ENCODE data around the gene TPST1.
"Not testable (repeated sequence)": the region's sequence is repeated elsewhere in the genome, so short reads cannot be mapped to it uniquely, and the experiment has no call there.

TPST1 gene

DNA sequence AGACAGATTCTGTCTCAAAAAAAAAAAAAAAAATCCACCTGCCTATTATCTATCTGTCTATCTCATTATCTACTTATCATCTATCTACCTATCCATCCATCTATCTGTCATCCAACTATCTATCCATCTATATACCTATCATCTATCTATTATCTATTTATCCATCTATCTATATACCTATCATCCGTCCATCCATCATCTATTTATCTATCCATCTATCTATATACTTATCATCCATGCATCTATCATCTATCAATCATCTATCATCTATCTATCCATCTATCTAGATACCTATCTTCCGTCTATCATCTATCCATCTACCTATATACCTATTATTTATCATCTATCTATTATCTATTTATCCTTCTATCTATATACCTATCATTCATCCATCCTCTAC is 16.5 kb upstream of the TPST1 start:
- no peak for DNase-seq (ENCODE audit: low spot score)

DNA sequence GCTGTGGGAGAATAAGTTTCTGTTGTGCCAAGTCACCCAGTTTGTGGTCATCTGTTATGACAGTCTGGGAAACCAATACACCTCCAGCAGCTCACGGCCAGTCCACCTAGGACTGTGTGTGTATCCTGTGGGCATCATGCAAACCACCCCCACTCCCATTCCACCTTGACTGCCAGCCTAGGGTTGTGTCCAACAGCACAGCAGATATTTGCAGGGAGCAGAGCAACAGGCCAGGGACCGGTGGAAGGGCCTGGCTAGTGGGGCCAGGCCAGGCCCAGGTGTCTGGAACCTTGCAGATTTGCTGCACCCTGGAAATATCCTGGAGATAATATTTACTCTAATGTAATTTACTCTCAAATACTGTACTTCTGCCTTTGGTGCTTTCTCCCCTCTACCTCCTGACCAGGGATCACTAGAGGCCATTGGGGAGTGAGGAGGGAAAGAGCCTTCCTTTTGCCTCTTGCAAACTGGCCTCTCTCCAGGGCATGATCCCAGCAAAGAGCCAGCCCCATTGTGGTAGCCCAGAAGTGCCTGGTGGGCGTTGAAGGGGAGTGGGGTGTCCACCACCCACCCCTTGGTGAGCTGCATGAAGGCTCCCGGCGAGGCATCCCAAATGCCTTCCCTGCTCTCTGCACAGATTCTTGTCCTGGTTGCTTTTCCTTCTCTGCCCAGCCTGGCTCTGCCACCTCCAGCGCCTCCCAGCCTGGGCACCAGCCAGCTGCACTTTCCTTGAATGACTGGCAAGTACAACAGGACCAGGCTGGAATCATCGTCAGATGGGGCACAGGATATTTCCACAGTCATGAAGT is 15.2 kb upstream of the TPST1 start:
- no peak for DNase-seq (ENCODE audit: low spot score)

DNA sequence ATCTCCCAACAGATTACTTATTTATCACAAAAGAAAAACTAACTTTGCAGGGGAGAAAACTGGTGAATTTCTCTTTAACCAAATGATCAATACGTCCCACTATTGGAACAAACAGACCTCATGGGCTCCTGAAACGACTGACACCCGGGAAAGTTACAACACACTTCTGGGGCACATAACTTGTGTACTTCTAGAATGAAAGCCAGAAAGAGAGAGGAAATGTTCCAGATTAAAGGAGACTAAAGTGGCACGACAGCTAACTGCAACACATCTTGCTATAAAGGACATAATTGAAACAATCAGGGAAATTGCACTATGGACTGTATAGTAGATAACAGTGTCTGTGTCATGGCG is 14.7 kb upstream of the TPST1 start:
- DNase-seq (ENCODE audit: low spot score): no peak

DNA sequence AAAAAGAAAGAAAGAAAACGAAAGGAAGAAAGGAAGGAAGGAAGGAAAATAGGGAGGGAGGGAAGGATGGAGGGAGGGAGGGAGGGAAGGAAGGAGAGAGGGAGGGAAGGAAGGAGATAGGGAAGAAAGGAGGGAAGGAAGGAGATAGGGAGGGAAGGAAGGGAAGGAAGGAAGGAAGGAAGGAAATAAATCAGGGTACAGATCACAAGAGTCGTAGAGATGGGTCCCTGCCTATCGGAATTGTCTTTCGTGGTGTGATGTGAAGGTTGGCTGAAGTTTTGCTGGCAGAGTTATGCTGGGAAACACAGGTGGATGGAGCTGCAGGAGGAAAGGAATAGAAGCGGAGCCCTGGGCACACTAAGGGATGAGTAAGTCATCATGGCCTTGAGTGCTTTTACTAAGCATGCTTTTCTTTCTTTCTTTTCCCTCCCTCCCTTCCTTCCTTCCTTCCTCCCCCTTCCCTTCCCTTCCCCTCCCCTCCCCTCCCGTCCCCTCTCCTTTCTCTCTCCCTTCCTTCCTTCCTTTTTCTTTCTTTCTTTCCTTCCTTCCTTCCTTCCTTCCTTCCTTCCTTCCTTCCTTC is 11.9 kb upstream of the TPST1 start:
- no peak for DNase-seq (ENCODE audit: low spot score)

DNA sequence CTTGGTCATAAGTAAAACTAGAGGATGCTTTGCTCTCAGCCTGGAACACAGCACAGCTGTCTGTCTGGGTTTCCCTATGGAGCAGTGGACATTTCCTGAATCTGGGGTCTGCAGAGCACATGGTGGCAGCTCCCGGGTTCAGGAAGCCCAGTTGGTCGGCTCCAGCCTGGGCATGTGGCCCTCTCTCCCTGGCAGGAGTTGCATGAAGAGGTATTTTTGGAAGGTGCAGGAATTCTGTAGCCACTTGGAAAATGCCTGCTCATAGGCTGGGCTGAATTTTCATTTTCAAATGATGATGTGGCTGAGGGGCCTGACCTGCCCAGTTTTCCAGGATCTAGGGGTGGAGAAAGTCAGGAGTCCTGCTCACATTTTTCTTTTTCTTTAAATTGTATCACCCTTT is 6.7 kb upstream of the TPST1 start:
- DNase-seq (ENCODE audit: low spot score): no peak

DNA sequence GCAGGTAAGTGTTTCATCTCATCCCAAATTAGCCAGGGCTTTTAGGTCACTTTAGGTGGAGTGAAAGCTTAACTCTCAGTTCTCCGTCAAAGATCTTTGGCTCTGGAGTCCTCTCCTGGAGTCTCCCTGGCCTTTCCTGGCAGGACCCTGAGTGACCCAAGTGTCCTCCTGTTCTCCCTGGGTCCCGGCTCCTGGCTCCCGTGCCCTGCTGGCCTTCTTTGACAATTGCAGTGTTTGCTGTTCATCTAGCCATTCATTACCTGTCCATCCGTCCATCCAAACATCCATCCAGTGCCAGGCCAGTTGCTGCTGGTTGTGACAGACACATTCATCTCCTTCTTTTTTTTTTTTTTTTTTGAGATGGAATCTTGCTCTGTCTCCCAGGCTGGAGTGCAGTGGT is 6.2 kb upstream of the TPST1 start:
- DNase-seq (ENCODE audit: low spot score): no peak

DNA sequence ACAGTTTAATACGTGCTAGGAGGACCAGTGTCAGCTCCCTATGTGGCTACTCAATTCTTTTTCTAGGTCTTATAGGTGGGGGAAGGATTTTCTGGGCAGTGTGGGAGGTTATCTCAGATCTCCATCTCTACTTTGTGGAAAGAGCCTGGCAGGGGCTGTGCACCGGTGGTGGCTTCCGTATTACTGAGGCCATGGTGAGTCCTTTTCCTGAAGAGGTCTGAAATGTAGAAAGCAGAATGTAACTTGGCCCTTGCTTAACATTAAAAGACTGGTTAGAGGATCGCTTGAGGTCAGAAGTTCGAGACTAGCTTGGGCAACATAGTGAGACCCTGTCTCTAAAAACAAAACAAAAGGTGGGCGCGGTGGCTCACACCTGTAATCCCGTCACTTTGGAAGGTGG is 2.7 kb upstream of the TPST1 start:
- DNase-seq (ENCODE audit: low spot score): no peak

DNA sequence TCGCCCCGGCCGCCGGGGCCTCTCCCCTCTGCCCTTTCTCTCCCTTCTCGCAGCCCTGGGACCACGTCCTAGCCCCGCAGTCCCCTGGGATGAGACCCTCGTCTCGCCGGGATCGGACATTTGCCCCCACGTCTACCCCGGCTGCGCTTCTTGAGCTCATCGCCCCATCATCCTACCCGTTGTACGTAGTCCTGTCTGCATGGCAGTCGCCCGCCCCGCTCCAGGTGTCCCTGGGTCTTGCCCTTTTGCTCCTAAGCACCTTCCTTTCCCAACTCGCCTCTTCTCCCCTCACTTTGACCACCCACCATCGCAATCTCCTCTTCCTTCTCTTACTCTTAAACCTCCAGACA is 582 bp downstream of the TPST1 start:
- DNase-seq (ENCODE audit: low spot score): no peak

DNA sequence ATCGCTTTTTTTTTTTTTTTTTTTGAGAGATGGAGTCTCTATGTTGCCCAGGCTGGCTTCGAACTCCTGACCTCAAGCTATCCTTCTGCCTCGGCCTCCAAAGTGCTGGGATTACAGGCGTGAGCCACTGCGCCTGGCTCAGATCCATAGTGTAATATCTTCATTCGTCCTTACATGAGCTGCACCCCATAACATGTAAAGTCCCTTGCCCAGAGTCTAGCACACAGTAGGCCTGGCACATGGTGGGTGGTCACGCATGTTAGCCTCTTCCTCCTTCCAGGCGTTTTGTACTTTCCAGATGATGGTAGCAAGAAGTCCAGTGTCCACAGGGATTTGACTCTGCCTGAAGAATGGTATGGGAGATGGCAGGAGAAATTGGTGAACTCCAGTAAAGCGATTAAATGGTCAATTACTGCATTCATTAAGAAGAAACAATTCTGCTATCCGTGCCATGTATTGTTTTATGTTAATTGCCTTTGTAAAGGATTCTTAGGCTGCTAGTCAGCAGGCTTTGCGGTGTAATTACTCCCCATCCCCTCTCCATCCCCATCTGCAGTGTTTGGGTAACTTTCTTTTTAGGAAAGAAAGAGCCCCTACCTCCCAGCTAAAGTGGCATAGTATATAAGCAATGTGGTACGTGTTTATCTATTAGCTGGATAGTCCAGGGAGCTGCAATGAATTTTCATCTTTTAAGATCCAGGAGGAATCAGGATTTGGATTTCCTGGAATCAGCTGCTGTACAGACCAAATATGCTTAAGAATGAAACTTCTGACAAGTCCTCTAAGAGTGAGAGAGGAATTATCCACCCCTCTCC is 1.2 kb downstream of the TPST1 start:
- no peak for DNase-seq (ENCODE audit: low spot score)

DNA sequence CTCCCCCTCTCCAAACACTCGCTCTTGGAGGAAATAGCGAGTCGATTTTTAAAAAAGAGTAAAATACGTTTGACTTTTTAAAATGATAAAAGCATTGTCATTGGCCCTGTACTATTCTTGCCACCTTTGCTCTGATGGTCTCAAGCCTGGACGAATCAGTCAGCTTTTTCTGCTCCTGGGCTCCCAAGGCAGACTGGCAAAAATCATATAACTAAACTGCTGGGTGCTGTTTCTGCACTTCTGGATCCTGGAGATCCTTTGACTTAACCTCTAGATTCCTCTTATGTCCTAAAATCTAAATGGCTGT is 1.8 kb downstream of the TPST1 start:
- DNase-seq (ENCODE audit: low spot score): no peak

DNA sequence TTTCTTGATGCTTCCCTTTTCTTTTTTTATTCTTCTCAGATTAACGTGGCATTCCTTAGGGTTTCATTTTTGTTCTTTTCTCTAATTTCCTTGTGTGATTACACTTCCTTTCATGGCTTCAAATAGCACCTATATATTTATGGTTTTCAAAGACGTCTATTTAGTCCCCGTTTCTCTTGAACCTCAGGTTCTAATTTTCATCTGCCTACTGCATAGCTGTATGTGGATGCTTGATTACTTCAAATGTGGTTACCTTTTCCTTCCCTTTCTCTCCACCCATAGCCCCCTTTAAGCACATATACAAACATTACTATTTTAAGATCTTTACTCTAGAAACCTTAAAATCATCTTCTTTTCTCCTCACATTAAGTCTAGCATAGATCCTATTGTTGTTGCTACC is 2.4 kb downstream of the TPST1 start:
- DNase-seq (ENCODE audit: low spot score): no peak

DNA sequence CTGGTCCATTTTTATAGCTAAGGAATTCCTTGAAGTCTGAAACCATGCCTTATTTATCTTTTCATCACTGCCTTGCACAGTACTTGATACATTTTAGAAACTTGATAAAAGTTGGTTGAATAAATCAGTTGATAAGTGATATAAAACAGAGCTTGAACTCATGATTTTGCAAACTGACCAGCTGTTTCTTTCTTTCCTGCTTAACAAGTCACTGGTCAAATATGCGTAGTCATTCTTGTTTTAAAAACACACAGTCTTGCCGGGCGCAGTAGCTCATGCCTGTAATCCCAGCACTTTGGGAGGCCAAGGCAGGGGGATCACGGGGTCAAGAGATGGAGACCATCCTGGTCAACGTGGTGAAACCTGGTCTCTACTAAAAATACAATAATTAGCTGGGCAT is 6.3 kb downstream of the TPST1 start:
- DNase-seq (ENCODE audit: low spot score): no peak

DNA sequence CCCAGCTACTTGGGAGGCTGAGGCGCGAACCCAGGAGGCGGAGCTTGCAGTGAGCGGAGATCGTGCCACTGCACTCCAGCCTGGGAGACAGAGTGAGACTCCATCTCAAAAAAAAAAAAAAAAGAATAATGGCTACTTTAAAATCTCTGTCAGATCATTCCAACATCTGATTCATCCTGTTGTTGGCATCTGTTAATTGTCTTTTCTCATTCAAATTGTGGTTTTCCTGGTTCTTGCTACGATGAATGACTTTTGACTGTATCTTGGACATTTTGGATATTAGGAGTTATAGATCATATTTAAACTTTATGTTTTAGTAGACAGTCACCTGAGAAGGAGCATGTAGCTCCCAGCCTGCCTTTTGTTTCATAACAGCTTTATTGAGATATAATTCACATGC is 8.5 kb downstream of the TPST1 start:
- no peak for DNase-seq (ENCODE audit: low spot score)

DNA sequence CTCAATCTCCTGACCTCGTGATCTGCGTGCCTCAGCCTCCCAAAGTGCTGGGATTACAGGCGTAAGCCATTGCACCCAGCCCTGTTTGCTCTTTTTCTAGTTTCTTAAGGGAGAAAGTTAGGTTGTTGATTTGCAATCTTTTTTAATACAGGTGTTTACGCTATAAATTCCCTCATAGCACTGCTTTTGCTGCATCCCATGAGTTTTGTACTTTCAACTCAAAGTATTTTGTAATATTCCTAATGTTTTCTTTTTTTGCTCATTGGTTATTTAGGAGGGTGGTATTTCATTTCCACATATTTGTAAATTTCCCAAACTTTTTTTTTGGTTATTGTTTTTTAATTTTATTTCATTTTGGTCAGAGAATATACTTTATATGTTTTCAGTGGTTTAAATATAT is 11.6 kb downstream of the TPST1 start:
- no peak for DNase-seq (ENCODE audit: low spot score)

DNA sequence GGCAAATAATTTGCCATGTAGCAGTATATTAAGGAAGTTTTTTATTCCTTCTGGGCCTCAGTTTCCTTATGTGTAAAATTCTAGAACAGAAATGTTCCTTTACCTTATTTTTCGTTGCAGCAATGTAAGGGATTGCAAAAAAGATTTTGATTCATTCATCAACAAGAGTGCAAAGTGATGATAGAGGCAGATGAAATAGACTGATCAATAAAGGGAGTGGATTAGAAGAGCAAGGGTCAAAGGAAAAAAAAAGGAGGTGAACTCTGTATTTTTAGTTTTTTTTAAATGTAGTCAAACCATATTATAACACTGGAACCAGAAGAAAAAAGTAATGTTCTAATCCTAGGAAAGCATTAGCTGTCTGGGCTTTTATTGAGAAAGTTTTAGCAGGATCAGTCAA is 14.7 kb downstream of the TPST1 start:
- no peak for DNase-seq (ENCODE audit: low spot score)

DNA sequence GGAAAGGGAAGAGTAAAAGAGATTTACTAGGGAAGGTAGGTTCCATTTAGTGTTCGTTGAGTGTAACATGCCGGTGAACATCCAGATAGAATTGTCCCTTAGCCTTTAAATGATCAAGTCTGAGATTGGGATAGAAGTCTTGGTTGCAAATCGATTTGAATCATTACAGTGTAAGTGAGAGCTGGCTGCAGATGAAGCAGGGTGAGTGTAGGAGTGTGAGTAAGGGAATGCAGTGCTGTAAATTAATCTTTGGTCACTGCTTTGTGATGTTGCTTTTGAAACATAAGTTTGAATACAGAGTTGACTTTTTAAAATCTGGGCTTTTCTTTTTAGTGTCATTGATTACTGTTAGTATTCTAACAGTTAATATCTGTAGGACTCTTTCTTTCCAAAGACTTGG is 16.3 kb downstream of the TPST1 start:
- no peak for DNase-seq (ENCODE audit: low spot score)

DNA sequence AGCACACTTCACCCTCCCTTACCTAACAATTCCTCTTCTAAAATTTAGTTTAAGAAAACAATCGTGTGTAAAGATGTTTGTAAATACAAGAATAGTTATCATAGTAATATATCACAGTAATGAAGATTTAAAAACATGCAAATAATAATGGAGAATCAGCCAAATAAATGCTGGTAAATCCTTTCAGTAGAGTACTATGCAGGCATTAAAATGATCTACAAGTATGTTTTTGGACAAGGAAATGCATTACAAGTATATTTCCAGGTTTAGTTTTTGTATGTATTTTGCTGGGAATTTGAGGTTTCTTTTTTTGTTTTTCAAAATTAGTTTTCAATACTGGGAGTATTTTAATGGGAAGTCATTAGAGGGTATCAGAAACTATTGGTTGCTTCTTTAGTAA is 22.7 kb downstream of the TPST1 start:
- no peak for DNase-seq (ENCODE audit: low spot score)

DNA sequence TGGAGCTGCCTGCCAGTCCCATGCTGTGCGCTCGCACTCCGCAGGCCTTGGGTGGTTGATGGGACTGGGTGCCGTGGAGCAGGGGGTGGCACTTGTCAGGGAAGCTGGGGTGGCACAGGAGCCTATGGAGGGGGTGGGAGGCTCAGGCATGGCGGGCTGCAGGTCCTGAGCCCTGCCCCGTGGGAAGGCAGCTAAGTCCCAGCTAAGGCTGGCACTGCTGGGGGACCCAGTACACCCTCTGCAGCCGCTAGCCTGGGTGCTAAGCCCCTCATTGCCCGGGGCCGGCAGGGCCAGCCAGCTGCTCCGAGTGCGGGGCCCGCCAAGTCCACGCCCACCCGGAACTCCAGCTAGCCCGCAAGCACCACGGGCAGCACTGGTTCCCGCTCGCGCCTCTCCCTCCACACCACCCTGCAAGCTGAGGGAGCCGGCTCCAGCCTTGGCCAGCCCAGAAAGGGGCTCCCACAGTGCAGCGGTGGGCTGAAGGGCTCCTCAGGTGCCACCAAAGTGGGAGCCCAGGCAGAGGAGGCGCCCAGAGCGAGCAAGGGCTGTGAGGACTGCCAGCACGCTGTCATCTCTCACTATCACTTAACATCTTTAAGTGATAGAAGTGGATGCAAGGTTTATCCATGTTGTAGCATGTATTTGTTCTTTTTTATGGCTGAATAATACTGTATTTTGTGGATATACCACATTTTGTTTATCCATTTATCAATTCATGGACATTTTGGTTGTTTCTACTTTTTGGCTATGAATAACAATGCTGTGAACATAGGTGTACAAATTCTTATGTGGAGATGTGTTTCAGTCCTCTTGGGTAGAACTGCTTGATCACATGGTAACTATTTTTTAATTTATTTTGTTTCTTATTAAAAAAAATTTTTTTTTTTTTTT is 26.4 kb downstream of the TPST1 start:
- DNase-seq (ENCODE audit: low spot score): not testable (repeated sequence)

DNA sequence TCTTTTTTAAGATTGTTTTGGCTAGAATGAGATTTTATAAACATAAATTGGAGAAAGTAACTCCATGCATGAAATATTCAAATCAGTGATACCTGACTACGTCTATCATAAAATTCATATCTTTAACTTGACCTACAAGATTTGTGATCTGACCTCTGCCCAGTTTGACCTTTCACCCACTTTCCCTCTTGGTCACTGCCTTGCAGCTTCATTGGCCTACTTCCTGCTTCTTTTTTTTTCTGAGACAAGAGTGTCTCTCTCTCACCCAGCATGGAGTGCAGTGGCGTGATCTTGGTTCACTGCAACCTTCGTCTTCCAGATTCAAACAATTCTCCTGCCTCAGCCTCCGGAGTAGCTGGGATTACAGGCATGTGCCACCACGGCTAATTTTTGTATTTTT is 28.5 kb downstream of the TPST1 start:
- DNase-seq (ENCODE audit: low spot score): no peak

DNA sequence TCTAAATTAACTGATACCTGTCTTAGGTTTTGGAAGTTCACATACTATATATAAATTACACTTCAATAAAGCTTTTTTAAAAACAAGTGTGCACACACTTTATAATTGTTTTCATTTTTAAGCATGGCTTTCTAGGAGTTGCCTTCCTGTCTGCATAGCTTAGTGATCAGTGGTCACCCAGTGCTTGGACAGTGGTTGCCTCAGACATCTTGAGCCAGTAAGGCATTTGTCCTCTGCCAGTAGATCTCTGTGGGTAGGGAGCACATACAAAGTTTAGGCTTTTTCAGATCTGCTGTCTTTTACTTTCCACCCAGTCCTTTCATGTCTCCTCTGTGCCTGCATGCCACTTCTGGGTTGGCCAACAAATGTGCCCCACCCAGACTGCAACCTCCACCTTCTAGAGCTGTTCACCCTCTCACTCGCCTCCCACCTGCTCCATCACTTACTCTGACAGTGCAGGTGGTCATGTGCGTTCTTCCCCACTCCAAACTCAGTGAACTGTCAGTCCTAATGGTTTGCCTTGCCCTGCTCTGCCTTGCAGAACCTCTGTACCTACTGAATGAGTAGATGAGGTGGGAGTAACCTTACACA is 31.7 kb downstream of the TPST1 start:
- DNase-seq (ENCODE audit: low spot score): no peak

DNA sequence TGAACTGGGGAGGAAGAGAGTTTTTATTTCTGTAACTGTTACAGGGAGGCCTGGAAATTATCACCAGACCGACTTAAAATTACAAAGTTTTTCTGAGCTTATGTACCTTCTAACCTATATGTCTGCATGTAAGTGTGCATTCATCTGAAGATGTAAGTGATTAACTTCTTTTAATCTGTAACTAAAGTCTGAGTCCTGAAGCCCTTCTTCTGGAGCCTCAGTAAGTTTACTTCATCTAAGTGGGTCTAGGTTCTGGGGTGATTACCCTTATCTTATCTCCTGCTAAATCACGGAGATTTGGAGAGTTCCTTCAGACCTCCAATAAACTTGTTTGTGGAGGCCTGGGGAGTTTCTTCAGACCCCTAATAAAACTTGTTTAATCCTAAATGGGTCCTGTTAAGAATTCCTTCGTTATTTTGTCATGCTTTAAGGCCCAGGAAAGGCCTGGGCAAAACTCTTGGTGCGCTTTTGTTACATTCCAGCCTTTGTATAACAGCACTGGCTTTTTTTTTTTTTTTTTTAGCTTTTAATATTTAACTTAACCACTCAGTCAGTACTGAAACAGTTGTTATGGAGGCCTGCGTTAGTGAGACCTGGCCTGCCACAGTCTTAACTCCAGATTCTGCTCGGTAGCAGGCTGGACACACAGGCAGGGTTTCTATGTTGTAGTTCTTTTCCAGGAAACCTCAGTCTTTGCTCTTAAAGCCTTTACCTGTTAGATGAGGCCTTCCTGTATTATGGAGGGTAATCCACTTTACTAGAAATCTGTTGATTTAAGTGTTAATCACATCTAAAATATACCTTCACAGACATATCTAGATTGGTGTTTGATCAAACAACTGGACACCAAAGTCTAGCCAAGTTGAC is 33.0 kb downstream of the TPST1 start:
- no peak for DNase-seq (ENCODE audit: low spot score)
